Gastrocnemius medialis (tissue), 4 donors: Measurements from ENCODE around the gene NUDT22. TPM values are rescaled to one million over a fixed set of nuclear protein-coding genes. Genes with fewer than 3 reads are reported as not detected.

Source experiments
- ATAC-seq, 2 donors: fragments of 150-250 bp; one replicate each; pipeline ENCODE4 v1.9.1; 2016
- DNase-seq, 2 donors: peaks; one replicate each; pipeline ENCODE4 v3.0.0-alpha.2; 2019
- H3K27ac ChIP-seq, 4 donors: fragments of 200-600 bp; sonication (generic); 1 replicate in 1 of 4; 2 replicates in 3 of 4; pipeline ENCODE4 v1.5.1; 2016 to 2018; ENCODE audit warnings: mild to moderate bottlenecking in 2 of 4, moderate library complexity in 1 of 4
- H3K27me3 ChIP-seq, 3 donors: fragments of 200-600 bp; sonication (generic) in 2 of 3; 1 replicate in 1 of 3; 2 replicates in 2 of 3; pipeline versions ENCODE4 v1.5.1 to v1.6.0; 2016 to 2019; ENCODE audit warnings: mild to moderate bottlenecking in 1 of 3, moderate library complexity in 1 of 3
- H3K36me3 ChIP-seq, 2 donors: fragments of 200-600 bp; sonication (generic) in 1 of 2; one replicate each; pipeline ENCODE4 v1.5.1; 2017 to 2018
- H3K4me1 ChIP-seq, 2 donors: fragments of 200-600 bp; sonication (generic) in 1 of 2; one replicate each; pipeline ENCODE4 v1.5.1; 2016 to 2017; ENCODE audit warnings: mild to moderate bottlenecking in 2 of 2
- H3K4me3 ChIP-seq, 4 donors: fragments of 200-600 bp; sonication (generic) in 3 of 4; 1 replicate in 1 of 4; 2 replicates in 3 of 4; pipeline ENCODE4 v1.5.1; 2016 to 2019; ENCODE audit warnings: mild to moderate bottlenecking in 2 of 4
- H3K9me3 ChIP-seq, 3 donors: fragments of 200-600 bp; sonication (generic) in 2 of 3; 1 replicate in 1 of 3; 2 replicates in 2 of 3; pipeline ENCODE4 v1.5.1; 2016 to 2019
- CTCF ChIP-seq, 5 experiments: fragments of 450-650 bp in 3 of 5; fragments of 200-600 bp in 2 of 5; sonication (generic) in 2 of 5; IDR thresholded peaks in 4 of 5; conservative IDR thresholded peaks in 1 of 5; 1 replicate in 4 of 5; 2 replicates in 1 of 5; pipeline ENCODE4 v1.5.1; 2016 to 2019; ENCODE audit warnings: antibody characterized with exemption in 5 of 5, mild to moderate bottlenecking in 3 of 5, moderate library complexity in 3 of 5
- POLR2A ChIP-seq, 2 donors: fragments of 450-650 bp; IDR thresholded peaks; one replicate each; pipeline ENCODE4 v1.6.1; 2017; ENCODE audit warnings: antibody characterized with exemption in 2 of 2, mild to moderate bottlenecking in 2 of 2, moderate library complexity in 2 of 2
- in situ Hi-C, 4 donors: fragments of 200-750 bp; cut with MboI; loops; one replicate each; pipeline versions ENCODE4 v1.15.0 to v1.8.0; 2017; ENCODE audit warnings: low sequenced_read_pairs in 4 of 4
- intact Hi-C: fragments of 100-400 bp; cut with DNase I; formaldehyde crosslinking; loops from one replicate; pipeline ENCODE4 v1.15.1; 2023; ENCODE audit warnings: low total_unique reads
- total RNA-seq, 4 donors: library from RNA; depleted of rRNA; stranded (reverse); fragments of >200 nt; gene quantifications; one replicate each; pipeline versions ENCODE4 v1.1.0 to v1.2.3, GENCODE V29; 2016

Gene NUDT22
- total RNA-seq, 4 donors from 2014 or later, result 32.3 to 70.7 (median 53.4) TPM

- in situ Hi-C loops, result no loop called here
- Histone ChIP-seq H3K36me3 (no peaks in the 10 kb centered on the region), H3K27ac (peak overlapping the region; percentile 95 to 99 (median 96)), H3K4me3 (peak overlapping the region; percentile 23 to 46 (median 38)), H3K4me1 (peaks cover 47 to 60% of the 10 kb centered on the region in 2 donors), H3K9me3 (no peaks in the 10 kb centered on the region), H3K27me3 (no peaks in the 10 kb centered on the region)
- DNase-seq, result peak in 1 of 2 donors; percentile 56
- TF ChIP-seq POLR2A (IDR thresholded peaks at IDR 0.05) (no peak), CTCF (IDR thresholded peaks at IDR 0.05 in 4 of 5, conservative IDR thresholded peaks at IDR 0.05 in 1 of 5) (no peak)
- peak in 1 of 2 donors; percentile 18 for ATAC-seq
- intact Hi-C loops, result loop anchor here (2.0 to 10.0 kb wide), 2 partner anchors 14 to 506 kb away; partner anchors contain the start of genes ATL3 and MACROD1
Measured at GRCh38 chr11:64180891-64181290, 45.2 kb upstream of the NUDT22 start.

GRCh38 chr11:64181506-64182411 lies 44.3 kb upstream of the NUDT22 start:
- Histone ChIP-seq H3K4me3 (peak overlapping the region; percentile 23 to 46 (median 38)), H3K9me3 (no peaks in the 10 kb centered on the region), H3K27me3 (no peaks in the 10 kb centered on the region), H3K4me1 (peaks cover 47 to 60% of the 10 kb centered on the region in 2 donors), H3K27ac (peak overlapping the region; percentile 95 to 99 (median 96)), H3K36me3 (no peaks in the 10 kb centered on the region)
- DNase-seq (peak; percentile 97 to 98), ATAC-seq (peak; percentile 58 to 60)
- intact Hi-C loops, result loop anchor here (2.0 to 10.0 kb wide), 2 partner anchors 15 to 507 kb away; partner anchors contain the start of genes ATL3 and MACROD1
- TF ChIP-seq CTCF (IDR thresholded peaks at IDR 0.05 in 4 of 5, conservative IDR thresholded peaks at IDR 0.05 in 1 of 5) (no peak), POLR2A (IDR thresholded peaks at IDR 0.05) (peak; percentile 85 to 89)
- in situ Hi-C loops, result no loop called here

- no peaks in the 10 kb centered on the region for H3K9me3 ChIP-seq
- in situ Hi-C loops (no loop called here), intact Hi-C loops (loop anchor here (10.0 kb wide), 1 partner anchor 509 kb away; the partner anchor contains the start of gene ATL3)
- no peak overlapping the region for H3K4me3 ChIP-seq
- peak overlapping the region; percentile 95 to 99 (median 98) for H3K27ac ChIP-seq
- DNase-seq (no peak), ATAC-seq (no peak)
- H3K36me3 ChIP-seq, result no peaks in the 10 kb centered on the region
- peaks cover 47 to 60% of the 10 kb centered on the region in 2 donors for H3K4me1 ChIP-seq
- H3K27me3 ChIP-seq, result no peaks in the 10 kb centered on the region
- TF ChIP-seq POLR2A (IDR thresholded peaks at IDR 0.05) (no peak), CTCF (IDR thresholded peaks at IDR 0.05 in 4 of 5, conservative IDR thresholded peaks at IDR 0.05 in 1 of 5) (no peak)
Measured at GRCh38 chr11:64183890-64184289, 42.2 kb upstream of the NUDT22 start.

GRCh38 chr11:64185175-64185692 lies 40.8 kb upstream of the NUDT22 start:
- no peaks in the 10 kb centered on the region for H3K36me3 ChIP-seq
- in situ Hi-C loops, result no loop called here
- intact Hi-C loops, result loop anchor here (5.0 to 10.0 kb wide), 2 partner anchors 87 to 510 kb away; partner anchors contain the start of gene ATL3
- DNase-seq (peak; percentile 80 to 87), ATAC-seq (peak; percentile 42 to 45)
- H3K9me3 ChIP-seq, result no peaks in the 10 kb centered on the region
- peak overlapping the region; percentile 68 to 85 (median 77) for H3K4me3 ChIP-seq
- H3K4me1 ChIP-seq, result peaks cover 44 to 52% of the 10 kb centered on the region in 2 donors
- no peaks in the 10 kb centered on the region for H3K27me3 ChIP-seq
- H3K27ac ChIP-seq, result peak overlapping the region; percentile 95 to 99 (median 98)
- TF ChIP-seq POLR2A (IDR thresholded peaks at IDR 0.05), result peak; percentile 99 to 100
- peak; percentile 50 to 76 (median 67) for TF ChIP-seq CTCF (IDR thresholded peaks at IDR 0.05 in 4 of 5, conservative IDR thresholded peaks at IDR 0.05 in 1 of 5)
